Spleen (tissue), 7 donors: ENCODE results near the gene CSNK2B.

Source experiments
- POLR2A ChIP-seq, 3 donors: fragments of 450-650 bp; IDR thresholded peaks; one replicate each; pipeline ENCODE4 v1.5.1; 2017; ENCODE audit warnings: antibody characterized with exemption in 3 of 3, mild to moderate bottlenecking in 1 of 3
- POLR2AphosphoS5 ChIP-seq, 3 donors: sonication (generic); formaldehyde crosslinking; IDR thresholded peaks; one replicate each; pipeline ENCODE4 v1.5.1; 2017; ENCODE audit warnings: antibody characterized with exemption in 3 of 3
- TF ChIP-seq, protein P1 (sequence below), 11 experiments: fragments of 200-600 bp in 7 of 11; fragments of 450-650 bp in 4 of 11; sonication (generic) in 4 of 11; IDR thresholded peaks in 8 of 11; conservative IDR thresholded peaks in 3 of 11; 1 replicate in 7 of 11; 2 replicates in 4 of 11; pipeline versions ENCODE4 v1.4.0 to v1.8.0; 2016 to 2021; ENCODE audit warnings: antibody characterized with exemption in 11 of 11, inconsistent platforms in 4 of 11, mild to moderate bottlenecking in 1 of 11
- donor health status: DM: no; HTN: no; CAD: no; lungs with moderate emphysema.
- donor health status: DM: no; HTN: no; CAD: no.
- donor health status: DM: no; HTN: no; CAD: no.

DNA sequence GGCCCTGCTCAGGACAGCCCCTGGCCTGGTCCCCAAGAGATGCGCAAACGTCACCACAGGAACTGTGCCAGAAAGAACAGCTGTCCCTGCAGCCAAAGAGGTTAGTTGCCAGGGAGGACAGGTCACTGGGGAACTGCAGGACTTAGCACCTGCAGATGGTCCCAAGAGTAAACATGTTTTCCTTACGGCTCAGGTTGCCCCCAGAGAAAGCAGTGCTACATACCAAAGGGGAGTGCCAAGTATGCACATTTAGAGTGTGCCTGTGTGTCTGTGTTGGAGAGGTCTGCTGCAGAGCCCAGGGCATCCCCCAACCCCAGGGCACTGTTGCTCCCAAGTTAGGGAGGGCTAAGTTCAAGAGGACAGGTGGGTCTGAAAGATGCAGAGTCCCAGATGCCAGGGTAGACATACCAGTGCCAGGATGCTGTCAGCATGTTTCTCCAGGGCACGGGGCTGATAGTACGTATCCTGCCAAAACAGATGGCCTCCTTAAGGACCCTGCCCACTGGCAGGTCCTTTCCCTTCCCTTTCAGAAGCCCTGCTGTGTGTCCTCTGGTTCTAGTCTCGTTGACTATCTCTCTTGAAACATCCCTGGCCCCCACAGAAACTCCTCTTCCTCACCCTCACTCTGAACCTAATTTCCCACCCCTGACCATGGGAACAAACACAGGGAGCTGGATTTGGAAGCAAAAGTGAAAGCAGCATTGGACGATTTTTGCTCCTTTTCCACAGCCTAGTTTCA lies 36.0 kb downstream of the CSNK2B start:
- TF ChIP-seq POLR2A (IDR thresholded peaks at IDR 0.05) = no peak
- TF ChIP-seq, protein P1, sequence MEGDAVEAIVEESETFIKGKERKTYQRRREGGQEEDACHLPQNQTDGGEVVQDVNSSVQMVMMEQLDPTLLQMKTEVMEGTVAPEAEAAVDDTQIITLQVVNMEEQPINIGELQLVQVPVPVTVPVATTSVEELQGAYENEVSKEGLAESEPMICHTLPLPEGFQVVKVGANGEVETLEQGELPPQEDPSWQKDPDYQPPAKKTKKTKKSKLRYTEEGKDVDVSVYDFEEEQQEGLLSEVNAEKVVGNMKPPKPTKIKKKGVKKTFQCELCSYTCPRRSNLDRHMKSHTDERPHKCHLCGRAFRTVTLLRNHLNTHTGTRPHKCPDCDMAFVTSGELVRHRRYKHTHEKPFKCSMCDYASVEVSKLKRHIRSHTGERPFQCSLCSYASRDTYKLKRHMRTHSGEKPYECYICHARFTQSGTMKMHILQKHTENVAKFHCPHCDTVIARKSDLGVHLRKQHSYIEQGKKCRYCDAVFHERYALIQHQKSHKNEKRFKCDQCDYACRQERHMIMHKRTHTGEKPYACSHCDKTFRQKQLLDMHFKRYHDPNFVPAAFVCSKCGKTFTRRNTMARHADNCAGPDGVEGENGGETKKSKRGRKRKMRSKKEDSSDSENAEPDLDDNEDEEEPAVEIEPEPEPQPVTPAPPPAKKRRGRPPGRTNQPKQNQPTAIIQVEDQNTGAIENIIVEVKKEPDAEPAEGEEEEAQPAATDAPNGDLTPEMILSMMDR (IDR thresholded peaks at IDR 0.05 in 8 of 11, conservative IDR thresholded peaks at IDR 0.05 in 3 of 11) = no peak
- TF ChIP-seq POLR2AphosphoS5 (IDR thresholded peaks at IDR 0.05) = no peak
